ENCODE data around the gene SOCS2.

GRCh38 chr12:93571925-93572711 lies at the start of gene SOCS2:
- TF ChIP-seq CTCF (IDR thresholded peaks at IDR 0.05) (peak in 1 of 2 donors; percentile 23), EP300 (IDR thresholded peaks at IDR 0.05) (no peak), POLR2AphosphoS5 (IDR thresholded peaks at IDR 0.05) (no peak)
